Rectal smooth muscle tissue (tissue), 1 donor: Measurements from ENCODE around the gene HMGXB3.
A peak's percentile ranks its signal among the peaks of the same experiment; 100 is the strongest.

ENCODE experiments used
- H3K27ac ChIP-seq: one replicate; pipeline ENCODE4 v1.7.0; 2013; ENCODE audit warnings: low read depth, low read length, inconsistent platforms
- H3K27me3 ChIP-seq: one replicate; pipeline ENCODE4 v1.7.0; 2013; ENCODE audit warnings: low read length; ENCODE audit not compliant: control insufficient read depth, insufficient read depth
- H3K36me3 ChIP-seq: one replicate; pipeline ENCODE4 v1.7.0; 2013; ENCODE audit warnings: low read length; ENCODE audit not compliant: control insufficient read depth, insufficient read depth
- H3K4me1 ChIP-seq: one replicate; pipeline ENCODE4 v1.7.0; 2013; ENCODE audit warnings: low read length; ENCODE audit not compliant: control insufficient read depth, insufficient read depth
- H3K4me3 ChIP-seq: one replicate; pipeline ENCODE4 v1.7.0; 2013; ENCODE audit warnings: low read length
- H3K9ac ChIP-seq: one replicate; pipeline ENCODE4 v1.7.0; 2013; ENCODE audit warnings: low read length

The HMGXB3 gene

DNA sequence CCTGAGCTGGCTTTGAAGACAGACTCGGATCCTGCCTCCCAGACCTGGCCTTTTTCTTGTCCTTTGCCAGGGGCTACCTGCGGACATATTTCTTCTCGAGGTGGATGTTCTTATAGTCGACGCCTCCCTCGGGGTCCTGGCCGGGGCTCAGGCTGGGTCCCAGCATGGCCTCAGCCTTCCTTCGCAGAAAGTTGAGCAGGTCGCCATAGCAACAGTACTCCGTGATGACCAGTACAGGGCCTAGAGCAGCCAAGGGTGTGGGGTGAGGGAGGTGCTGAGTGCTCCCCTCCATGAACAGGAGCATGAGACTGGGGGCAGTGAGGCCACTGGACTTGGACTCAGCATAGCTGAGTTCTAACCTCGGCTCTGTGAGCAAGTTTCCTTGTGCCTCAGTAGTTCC lies 59.1 kb downstream of the HMGXB3 start:
- no peaks in the 10 kb centered on the region for H3K27me3 ChIP-seq
- no peak overlapping the region for H3K27ac ChIP-seq
- no peaks in the 10 kb centered on the region for H3K4me1 ChIP-seq
- H3K4me3 ChIP-seq: no peak overlapping the region
- H3K9ac ChIP-seq: no peak overlapping the region
- H3K36me3 ChIP-seq: no peaks in the 10 kb centered on the region

- no peak overlapping the region for H3K4me3 ChIP-seq
- H3K27ac ChIP-seq: no peak overlapping the region
- H3K4me1 ChIP-seq: no peaks in the 10 kb centered on the region
- no peak overlapping the region for H3K9ac ChIP-seq
- no peaks in the 10 kb centered on the region for H3K27me3 ChIP-seq
- H3K36me3 ChIP-seq: no peaks in the 10 kb centered on the region
Observed at GRCh38 chr5:150060471-150060870, 59.9 kb downstream of the HMGXB3 start.

- no peaks in the 10 kb centered on the region for H3K4me1 ChIP-seq
- no peaks in the 10 kb centered on the region for H3K36me3 ChIP-seq
- H3K27ac ChIP-seq: no peak overlapping the region
- H3K4me3 ChIP-seq: no peak overlapping the region
- no peaks in the 10 kb centered on the region for H3K27me3 ChIP-seq
- H3K9ac ChIP-seq: no peak overlapping the region
Observed at GRCh38 chr5:150061538-150061995, 61.0 kb downstream of the HMGXB3 start.

DNA sequence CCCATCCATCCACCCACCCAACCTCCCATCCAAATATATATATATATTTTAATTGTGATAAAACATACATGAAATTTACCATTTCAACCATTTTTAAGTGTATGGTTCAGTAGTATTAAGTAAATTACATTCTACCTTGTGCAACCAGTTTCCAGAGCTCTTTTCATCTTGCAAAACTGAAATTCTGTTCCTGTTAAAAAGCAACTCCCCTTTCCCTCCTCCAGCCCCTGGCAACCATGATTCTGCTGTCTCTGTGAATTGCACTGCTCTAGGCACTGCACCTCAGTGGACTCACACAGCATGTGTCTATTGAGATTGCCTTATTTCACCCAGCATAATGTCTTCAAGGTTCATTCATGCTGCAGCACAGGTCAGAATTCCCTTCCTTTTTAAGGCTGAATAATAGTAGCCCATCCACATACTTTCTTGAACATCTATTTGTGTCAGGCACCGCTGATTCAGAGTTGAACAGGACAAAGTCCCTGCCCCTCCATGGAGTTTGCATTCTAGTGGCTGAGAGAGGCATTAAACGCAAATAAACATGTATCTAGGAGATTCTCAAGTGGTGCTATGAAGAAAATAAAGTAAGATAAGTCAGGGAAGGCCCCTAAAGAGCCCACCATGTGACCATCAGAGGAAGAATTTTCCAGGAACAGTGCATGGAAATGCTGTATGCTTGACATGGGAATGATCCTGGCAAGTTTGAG lies 61.8 kb downstream of the HMGXB3 start:
- Histone ChIP-seq H3K4me3 (no peak overlapping the region), H3K9ac (no peak overlapping the region), H3K27ac (no peak overlapping the region), H3K36me3 (no peaks in the 10 kb centered on the region), H3K27me3 (no peaks in the 10 kb centered on the region), H3K4me1 (no peaks in the 10 kb centered on the region)

DNA sequence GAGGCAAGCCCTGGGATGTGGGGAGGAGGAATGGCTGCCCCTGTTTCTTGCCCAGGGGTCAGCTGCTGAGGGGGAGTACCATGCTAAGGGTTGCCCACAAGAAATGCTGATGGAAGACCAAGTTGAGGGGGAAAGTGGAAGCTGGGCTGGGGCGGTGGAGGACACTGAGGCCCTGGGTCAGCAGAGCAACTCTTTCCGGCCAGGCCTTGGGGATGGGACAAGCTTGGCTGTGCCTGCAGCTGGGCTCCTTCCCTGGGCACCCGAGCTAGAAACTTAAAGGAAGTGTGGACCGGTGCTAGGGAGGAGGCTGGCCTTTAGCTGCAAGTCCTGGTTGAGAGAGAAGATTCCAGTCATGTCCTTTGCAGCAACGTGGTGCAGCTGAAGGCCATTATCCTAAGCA lies 63.1 kb downstream of the HMGXB3 start:
- no peak overlapping the region for H3K27ac ChIP-seq
- no peaks in the 10 kb centered on the region for H3K4me1 ChIP-seq
- no peaks in the 10 kb centered on the region for H3K27me3 ChIP-seq
- no peak overlapping the region for H3K9ac ChIP-seq
- H3K4me3 ChIP-seq: no peak overlapping the region
- H3K36me3 ChIP-seq: no peaks in the 10 kb centered on the region

- Histone ChIP-seq H3K4me3 (no peak overlapping the region), H3K27ac (no peak overlapping the region), H3K36me3 (no peaks in the 10 kb centered on the region), H3K9ac (no peak overlapping the region), H3K4me1 (no peaks in the 10 kb centered on the region), H3K27me3 (no peaks in the 10 kb centered on the region)
Observed at GRCh38 chr5:150064681-150065220, 64.2 kb downstream of the HMGXB3 start.

DNA sequence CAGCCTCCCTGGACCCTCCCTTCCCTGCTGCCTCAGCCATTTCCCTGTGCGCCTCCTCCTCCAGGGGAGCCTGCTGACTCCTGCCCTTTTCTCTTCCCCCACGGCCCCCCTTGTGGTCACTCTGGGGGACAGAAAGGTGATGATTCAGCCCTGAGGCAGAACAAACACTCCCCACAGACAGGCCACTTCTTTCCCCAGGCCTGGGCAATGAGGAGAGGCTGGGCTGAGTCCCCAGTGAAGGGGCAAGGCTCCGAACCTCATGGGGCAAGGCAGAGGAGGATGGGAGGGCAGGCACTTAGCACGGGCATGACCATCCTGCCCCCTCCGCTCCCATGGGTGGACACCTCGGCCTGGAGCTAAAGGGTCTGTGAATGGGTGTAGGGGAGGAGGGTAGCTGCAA lies 64.8 kb downstream of the HMGXB3 start:
- H3K27ac ChIP-seq: no peak overlapping the region
- no peak overlapping the region for H3K4me3 ChIP-seq
- H3K4me1 ChIP-seq: no peaks in the 10 kb centered on the region
- H3K27me3 ChIP-seq: no peaks in the 10 kb centered on the region
- H3K9ac ChIP-seq: no peak overlapping the region
- no peaks in the 10 kb centered on the region for H3K36me3 ChIP-seq

- Histone ChIP-seq H3K27me3 (no peaks in the 10 kb centered on the region), H3K36me3 (no peaks in the 10 kb centered on the region), H3K9ac (no peak overlapping the region), H3K4me3 (no peak overlapping the region), H3K4me1 (no peaks in the 10 kb centered on the region), H3K27ac (no peak overlapping the region)
Observed at GRCh38 chr5:150065886-150066285, 65.3 kb downstream of the HMGXB3 start.

GRCh38 chr5:150066436-150066835 lies 65.9 kb downstream of the HMGXB3 start:
- no peaks in the 10 kb centered on the region for H3K4me1 ChIP-seq
- no peaks in the 10 kb centered on the region for H3K36me3 ChIP-seq
- peak overlapping the region; percentile 20 for H3K27ac ChIP-seq
- H3K27me3 ChIP-seq: no peaks in the 10 kb centered on the region
- no peak overlapping the region for H3K9ac ChIP-seq
- no peak overlapping the region for H3K4me3 ChIP-seq

GRCh38 chr5:150066901-150067396 lies 66.4 kb downstream of the HMGXB3 start:
- H3K4me1 ChIP-seq: no peaks in the 10 kb centered on the region
- no peak overlapping the region for H3K27ac ChIP-seq
- H3K36me3 ChIP-seq: no peaks in the 10 kb centered on the region

DNA sequence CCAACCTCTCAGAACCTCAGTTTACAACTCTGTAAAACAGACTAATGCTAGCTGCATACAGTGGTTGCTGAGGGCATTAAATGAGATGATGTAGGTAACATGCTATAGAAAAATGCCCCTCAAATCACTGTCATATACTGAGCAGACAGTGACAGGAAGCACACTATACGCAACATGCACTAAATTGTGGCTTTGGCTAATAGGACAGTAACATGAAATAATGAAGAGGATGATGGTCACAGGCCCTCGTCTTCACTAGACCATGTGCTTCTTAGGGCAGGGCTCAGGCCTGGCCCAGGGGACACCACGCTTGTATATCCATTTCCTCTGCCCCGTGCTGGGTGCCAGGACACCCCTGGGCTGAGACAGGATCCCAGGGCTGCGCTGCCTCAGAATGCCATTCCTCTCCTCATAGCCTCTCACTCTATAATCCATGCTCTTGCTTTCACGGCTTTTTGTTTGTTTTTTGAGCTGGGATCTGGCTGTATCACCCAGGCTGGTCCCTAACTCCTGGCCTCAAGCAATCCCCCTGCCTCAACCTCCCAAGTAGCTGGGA lies 66.9 kb downstream of the HMGXB3 start:
- no peak overlapping the region for H3K4me3 ChIP-seq
- H3K4me1 ChIP-seq: no peaks in the 10 kb centered on the region
- no peak overlapping the region for H3K27ac ChIP-seq
- H3K36me3 ChIP-seq: no peaks in the 10 kb centered on the region
- no peak overlapping the region for H3K9ac ChIP-seq
- H3K27me3 ChIP-seq: no peaks in the 10 kb centered on the region

More at GRCh38 chr5:150066901-150067396, 66.4 kb downstream of the HMGXB3 start:
- Histone ChIP-seq H3K27me3 (no peaks in the 10 kb centered on the region), H3K9ac (no peak overlapping the region), H3K4me3 (no peak overlapping the region)

GRCh38 chr5:150068071-150068470 lies 67.5 kb downstream of the HMGXB3 start:
- no peaks in the 10 kb centered on the region for H3K4me1 ChIP-seq
- H3K36me3 ChIP-seq: no peaks in the 10 kb centered on the region
- no peaks in the 10 kb centered on the region for H3K27me3 ChIP-seq
- H3K4me3 ChIP-seq: no peak overlapping the region
- H3K9ac ChIP-seq: no peak overlapping the region
- no peak overlapping the region for H3K27ac ChIP-seq

DNA sequence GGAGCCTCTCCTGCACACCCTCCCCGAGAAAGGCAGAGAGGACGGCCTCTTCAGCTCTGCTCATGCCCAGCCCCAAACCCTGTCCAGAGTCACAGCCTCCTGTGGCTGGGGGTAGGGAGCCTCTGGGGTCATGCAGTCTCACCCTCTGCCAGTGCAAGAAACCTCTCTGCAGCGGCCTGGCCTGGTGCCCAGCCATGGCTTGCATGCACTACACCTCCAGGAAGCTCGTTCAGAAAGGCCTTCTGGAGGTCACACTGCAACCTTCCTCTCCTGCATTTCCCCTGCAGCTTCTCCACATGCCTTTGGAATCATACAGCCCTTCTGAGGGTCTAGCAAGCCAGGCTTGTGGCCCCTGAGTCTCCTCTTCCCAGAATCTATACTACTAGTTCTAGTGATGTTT lies 67.9 kb downstream of the HMGXB3 start:
- H3K27ac ChIP-seq: no peak overlapping the region
- no peak overlapping the region for H3K9ac ChIP-seq
- H3K4me3 ChIP-seq: no peak overlapping the region
- H3K36me3 ChIP-seq: no peaks in the 10 kb centered on the region
- H3K27me3 ChIP-seq: no peaks in the 10 kb centered on the region
- no peaks in the 10 kb centered on the region for H3K4me1 ChIP-seq
